Renal pelvis (tissue), 4 donors: ENCODE results near the gene RGS6. TPM values are rescaled to one million over a fixed set of nuclear protein-coding genes. Genes with fewer than 3 reads are reported as not detected.

Source experiments
- DNase-seq: peaks from one replicate; pipeline ENCODE4 v3.0.0-alpha.2; 2013
- polyA plus RNA-seq, 3 donors: library from polyadenylated mRNA; unstranded; fragments of 120-200 nt; gene quantifications; one replicate each; pipeline ENCODE4 v1.2.1, GENCODE V29; 2013; ENCODE audit not compliant: insufficient read length in 3 of 3

RGS6 gene
- polyA plus RNA-seq, 3 donors: 0.62 to 2.0 (median 0.93) TPM

DNA sequence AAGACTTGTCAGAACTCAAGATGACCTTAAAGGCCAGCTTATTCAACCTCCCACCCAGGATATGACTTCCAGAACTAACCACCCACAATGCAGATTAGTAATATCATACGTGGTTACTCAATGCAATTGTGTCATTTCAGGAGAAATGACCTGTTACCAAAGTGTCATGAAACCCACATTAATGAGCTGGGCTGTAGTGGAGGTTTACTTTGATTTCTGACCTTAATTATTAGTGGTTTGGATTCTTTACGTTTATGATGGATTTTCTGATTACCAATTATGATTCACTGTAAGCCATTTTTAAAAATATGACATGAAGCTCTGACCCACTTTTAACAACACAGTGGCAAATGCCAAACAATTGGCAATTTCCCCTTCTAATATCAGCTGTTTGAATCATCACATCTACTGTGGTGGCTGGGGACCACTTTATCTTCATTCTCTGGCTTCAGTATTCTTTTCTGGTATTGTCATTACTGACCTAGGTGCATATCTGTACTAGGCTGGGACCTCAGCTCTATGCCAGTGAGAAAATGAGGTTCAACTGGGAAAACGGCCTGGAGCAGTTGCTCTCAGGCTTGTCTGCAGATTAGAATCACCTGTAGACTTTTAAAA is 223.3 kb downstream of the RGS6 start:
- DNase-seq: no peak

GRCh38 chr14:72164420-72165228 is 232.4 kb downstream of the RGS6 start:
- no peak for DNase-seq

DNA sequence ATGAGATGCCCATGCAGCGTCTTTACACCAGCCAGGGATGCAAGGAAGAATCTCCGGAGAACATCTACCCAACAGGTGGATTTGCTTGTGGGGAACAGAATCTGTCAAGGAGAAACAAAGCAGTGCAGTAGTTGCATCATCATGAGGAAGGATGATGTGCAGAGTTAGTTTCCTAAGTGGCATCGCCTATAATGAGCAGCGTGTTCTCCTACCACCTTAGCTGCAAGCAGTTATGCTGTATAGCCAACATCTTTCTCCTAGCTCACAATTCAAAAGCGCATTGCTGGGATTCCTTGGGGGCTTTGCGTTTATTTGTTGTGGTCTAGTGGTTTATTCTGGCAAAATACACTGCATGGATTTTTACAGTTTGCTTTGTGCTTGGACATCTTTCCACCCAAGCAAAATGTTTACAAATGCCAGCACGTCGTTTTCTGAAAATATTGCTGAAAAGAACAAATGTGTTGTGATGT is 233.0 kb downstream of the RGS6 start:
- DNase-seq: no peak

DNA sequence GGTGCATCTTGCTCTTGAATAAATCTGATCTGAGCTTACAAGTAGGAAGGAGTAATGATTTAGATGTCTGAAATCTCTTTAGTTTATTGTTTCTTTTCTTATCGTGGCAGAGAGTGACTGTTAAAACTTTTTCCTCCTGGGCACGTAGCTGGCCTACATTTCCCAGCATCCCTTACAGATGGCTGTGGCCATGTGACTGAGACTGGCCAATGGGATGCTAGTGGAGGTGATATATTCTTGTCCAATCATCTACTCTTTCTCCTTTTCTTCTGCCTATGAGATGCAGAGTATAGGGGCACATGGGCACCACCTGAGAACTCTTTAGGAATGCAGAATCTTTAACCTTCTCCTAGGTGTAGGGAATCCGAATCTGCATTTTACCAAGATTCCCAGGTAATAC is 237.3 kb downstream of the RGS6 start:
- DNase-seq: no peak

GRCh38 chr14:72172049-72172448 is 239.8 kb downstream of the RGS6 start:
- DNase-seq: no peak

DNA sequence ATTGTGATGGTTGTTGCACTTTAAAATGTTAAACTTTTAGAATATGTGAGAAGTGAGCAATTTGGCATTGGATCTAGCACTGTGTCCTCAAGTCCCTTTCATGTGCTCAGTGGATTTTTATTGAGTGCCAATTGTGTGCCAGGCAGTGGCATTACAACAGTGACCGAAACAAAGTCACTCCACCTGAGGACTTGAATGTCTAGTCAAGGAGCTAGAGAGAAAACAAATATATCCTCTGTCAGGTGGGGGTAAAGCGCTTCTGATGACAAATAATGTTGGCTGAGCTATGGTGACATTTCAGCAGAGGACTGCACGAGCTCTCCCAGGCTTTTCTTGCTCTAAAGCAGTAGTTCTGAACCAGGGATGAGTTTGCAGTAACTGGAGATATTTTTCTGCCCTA is 240.4 kb downstream of the RGS6 start:
- no peak for DNase-seq

- no peak for DNase-seq
Measured at GRCh38 chr14:72173038-72173720, 240.9 kb downstream of the RGS6 start.

DNA sequence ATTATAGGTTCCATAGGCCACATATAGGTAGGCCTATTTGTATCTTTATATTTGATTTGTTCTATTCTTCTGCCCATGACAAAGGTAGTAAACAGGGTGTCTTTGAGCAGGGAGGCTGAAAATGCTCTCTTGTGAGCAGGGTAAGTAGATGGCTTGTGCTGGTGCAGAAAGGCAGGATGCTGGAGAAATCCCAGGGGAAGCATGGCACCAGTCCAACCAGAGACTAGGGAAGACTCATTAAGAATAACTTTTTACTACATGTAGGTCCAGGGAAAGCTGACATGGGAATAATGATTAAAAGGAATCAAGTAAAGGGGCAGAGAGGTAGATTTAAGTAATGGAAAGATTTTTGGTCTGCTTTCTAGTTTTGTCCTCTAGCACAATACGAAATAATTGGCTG is 245.0 kb downstream of the RGS6 start:
- DNase-seq: no peak

GRCh38 chr14:72178517-72178916 is 246.3 kb downstream of the RGS6 start:
- no peak for DNase-seq

DNA sequence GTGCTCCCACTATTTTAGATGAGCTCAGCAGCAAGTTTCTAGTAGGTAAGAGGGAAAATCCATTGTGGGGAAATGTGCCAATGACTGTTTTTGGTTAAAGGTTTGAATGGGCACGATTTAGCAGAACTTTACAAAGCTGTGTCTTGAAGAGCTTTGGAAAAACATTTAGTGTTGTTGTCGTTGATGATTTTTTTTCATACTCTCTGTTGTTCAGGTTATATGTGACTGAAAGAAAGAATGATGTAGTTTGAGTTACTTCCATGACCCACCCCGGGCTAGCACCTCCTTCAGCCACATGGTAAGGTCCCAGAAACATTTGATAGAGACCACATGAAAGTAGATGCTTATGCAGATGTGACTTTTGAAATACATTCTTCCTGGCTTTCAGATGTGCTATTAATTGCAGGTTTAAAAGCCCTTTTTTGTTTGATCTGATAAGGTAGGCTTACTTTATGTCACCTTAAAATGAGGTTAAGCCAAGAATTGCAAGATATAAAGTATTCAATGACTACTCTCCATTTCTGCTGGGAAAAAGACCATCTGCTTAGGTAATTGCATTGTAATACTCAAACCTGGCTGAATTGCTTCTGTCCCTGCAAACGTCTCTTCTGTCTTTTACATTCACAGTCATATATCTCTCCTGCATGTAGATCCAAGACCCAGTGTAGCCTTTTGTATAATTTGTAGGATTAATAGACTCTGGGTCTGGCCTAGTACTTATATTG is 250.6 kb downstream of the RGS6 start:
- no peak for DNase-seq

GRCh38 chr14:72183631-72184030 is 251.4 kb downstream of the RGS6 start:
- no peak for DNase-seq

DNA sequence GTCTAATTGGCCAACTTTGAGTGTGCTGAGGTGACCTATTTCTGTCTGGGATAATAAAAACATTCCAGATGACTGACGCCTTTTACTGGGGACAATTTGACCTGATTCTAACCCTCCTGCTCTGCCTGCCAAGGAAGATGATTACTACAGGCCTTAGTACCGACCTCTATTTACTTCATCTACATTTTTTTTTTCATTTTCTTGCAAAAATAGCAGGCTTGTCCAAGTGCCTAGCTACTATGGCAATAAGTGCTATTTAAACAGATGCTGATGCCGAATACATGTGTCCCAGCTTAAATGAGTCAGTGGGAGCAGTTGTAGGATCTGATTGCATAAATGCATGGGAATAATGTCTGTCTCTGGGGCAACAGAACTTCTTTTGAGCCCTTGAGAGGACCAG is 254.3 kb downstream of the RGS6 start:
- DNase-seq: peak; percentile 22

DNA sequence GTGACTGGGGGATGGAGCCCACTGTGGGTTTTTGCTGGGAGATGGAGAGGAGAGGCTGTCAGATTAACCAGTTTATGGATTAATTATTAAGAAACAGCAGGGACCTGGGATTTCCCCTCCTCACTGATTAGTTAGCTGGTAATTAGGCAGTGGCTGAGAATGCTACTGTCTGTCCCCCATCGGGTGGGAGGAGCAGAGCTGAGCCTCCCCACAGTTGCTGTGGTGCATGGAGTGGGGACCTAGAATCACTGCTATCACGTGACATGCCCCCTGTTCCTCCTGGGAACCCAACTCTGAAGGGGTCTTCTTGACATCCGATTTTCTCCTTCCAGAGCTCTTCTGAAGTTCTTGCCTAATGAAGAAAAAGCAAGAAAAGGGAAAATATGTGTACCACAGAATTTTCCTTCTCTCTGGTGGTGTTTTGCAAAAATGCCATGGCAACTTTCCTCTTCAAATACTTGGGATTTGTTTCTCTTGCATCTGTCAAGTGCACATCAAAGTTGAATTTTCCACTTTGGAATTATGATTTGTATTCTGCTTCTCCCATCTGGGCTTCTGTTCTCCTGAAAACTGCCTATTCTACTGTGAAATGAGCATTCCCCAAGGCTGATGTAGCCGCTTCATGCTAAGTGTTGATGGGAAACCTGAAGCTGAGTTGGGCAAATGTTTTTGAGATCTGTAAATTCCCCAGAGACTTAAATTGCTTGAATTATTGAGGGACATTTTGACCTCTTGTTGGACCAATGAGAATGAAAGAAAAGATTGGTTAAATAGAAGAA is 264.2 kb downstream of the RGS6 start:
- no peak for DNase-seq

GRCh38 chr14:72201645-72202044 is 269.4 kb downstream of the RGS6 start:
- DNase-seq: no peak

DNA sequence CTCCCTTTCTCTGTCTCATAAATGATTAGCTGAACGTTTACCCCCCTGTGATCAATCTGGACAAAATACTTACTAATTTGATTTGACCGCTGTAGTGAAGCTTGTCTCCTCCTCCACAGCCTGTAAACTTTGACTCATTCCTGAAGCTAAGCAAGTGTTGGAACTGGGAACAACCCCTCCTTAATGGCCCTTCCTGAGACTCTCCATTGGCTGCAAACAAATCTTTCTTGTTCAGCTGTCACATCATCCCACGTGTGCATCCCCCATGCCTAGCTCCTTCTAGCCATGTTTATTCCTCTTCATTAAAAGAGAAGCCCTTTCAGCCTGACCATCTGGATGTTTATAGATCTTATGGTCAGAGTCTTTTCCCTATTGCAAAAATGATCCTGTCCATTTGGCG is 281.2 kb downstream of the RGS6 start:
- peak; percentile 44 for DNase-seq

GRCh38 chr14:72215080-72215479 is 282.9 kb downstream of the RGS6 start:
- DNase-seq: no peak

GRCh38 chr14:72217135-72217534 is 284.9 kb downstream of the RGS6 start:
- no peak for DNase-seq

DNA sequence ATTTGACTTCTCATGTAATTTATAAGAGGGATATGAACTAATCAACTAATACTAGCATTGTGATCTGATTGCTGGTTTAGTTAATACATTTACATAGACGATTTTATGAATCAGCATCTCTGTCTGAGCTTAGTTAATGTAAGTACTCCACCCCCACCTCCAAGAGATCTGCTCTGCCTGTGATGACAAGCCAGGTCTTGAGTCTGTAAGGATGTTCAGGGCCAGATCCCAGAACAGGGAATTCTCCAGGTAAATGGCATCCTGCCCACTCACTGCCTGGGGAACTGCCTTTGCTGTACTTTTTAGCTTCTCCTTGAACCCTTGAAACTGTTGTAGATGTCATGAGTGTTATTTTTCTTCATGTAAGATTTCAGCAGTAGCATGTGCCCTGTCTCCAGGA is 289.8 kb downstream of the RGS6 start:
- no peak for DNase-seq

- no peak for DNase-seq
Measured at GRCh38 chr14:72236629-72237028, 304.4 kb downstream of the RGS6 start.

- DNase-seq: no peak
Measured at GRCh38 chr14:72237722-72238666, 305.8 kb downstream of the RGS6 start.
